DMS53 treated with DMSO at 0.1 percent for 48 hours (cell line): Measurements from ENCODE around the gene SLC25A21.
A peak's percentile ranks its signal among the peaks of the same experiment; 100 is the strongest.

ENCODE experiments used
- DNase-seq: peaks from one replicate; lab custom pipeline; 2025; ENCODE audit not compliant: unreplicated experiment; lab: John Stamatoyannopoulos, UW

Gene SLC25A21

GRCh38 chr14:36671149-36671548, 501.3 kb downstream of the SLC25A21 start:
- no peak for DNase-seq

- DNase-seq: no peak
Measured at GRCh38 chr14:36667679-36668078, 504.7 kb downstream of the SLC25A21 start.

- no peak for DNase-seq
Measured at GRCh38 chr14:36666416-36667206, 505.8 kb downstream of the SLC25A21 start.

GRCh38 chr14:36665887-36666415, 506.5 kb downstream of the SLC25A21 start:
- no peak for DNase-seq

GRCh38 chr14:36664322-36665193, 507.8 kb downstream of the SLC25A21 start:
- no peak for DNase-seq

GRCh38 chr14:36663404-36664321, 508.7 kb downstream of the SLC25A21 start:
- no peak for DNase-seq

GRCh38 chr14:36662543-36663403, 509.6 kb downstream of the SLC25A21 start:
- no peak for DNase-seq

GRCh38 chr14:36662258-36662542, 510.2 kb downstream of the SLC25A21 start:
- no peak for DNase-seq

GRCh38 chr14:36661506-36662257, 510.7 kb downstream of the SLC25A21 start, which contains the start of gene PAX9:
Gene PAX9 (plus strand): TSS chr14:36661860. CDS start chr14:36662090, 230 bp downstream.
- DNase-seq: peak; percentile 89

- DNase-seq: peak; percentile 60
Measured at GRCh38 chr14:36660736-36661505, 511.5 kb downstream of the SLC25A21 start.

- no peak for DNase-seq
Measured at GRCh38 chr14:36659822-36660735, 512.3 kb downstream of the SLC25A21 start.

GRCh38 chr14:36659010-36659821, 513.2 kb downstream of the SLC25A21 start:
- no peak for DNase-seq

- DNase-seq: no peak
Measured at GRCh38 chr14:36658123-36659009, 514.0 kb downstream of the SLC25A21 start.

GRCh38 chr14:36657399-36658122, 514.8 kb downstream of the SLC25A21 start:
- no peak for DNase-seq
